K562 (cell line): ENCODE data around the gene ST7. TPM values are rescaled to one million over a fixed set of nuclear protein-coding genes. Genes with fewer than 3 reads are reported as not detected.

Experiments used
- ATAC-seq: fragments of 200-7000 bp; cut with Tn5 transposase; 3 replicates; pipeline ENCODE4 v1.9.1; 2020; ENCODE audit warnings: moderate library complexity
- BruUV-seq: library from RNA; stranded (reverse); fragments of 400-500 nt; replicated peaks from 2 replicates; lab custom pipeline; 2021; lab: Mats Ljungman, UMichigan
- CTCF ChIA-PET: fragments of 300-600 bp; formaldehyde crosslinking; extraction: SDS; loops from one replicate; lab custom pipeline; 2021; ENCODE audit warnings: low intra/inter-chr PET ratio; lab: Yijun Ruan, JAX
- POLR2A ChIA-PET: fragments of 300-600, 350-650 bp; sonication (Branson Sonifier 250); formaldehyde crosslinking; extraction: SDS; loops from one replicate; lab custom pipeline; 2021; ENCODE audit warnings: antibody characterized with exemption, inconsistent platforms; lab: Yijun Ruan, JAX
- DNase-seq, 4 experiments: peaks; one replicate each; pipeline versions ENCODE4 v3.0.0 to v3.0.0-alpha.2; 2011 to 2018; ENCODE audit warnings: low spot score in 3 of 4, mixed read lengths in 3 of 4; ENCODE audit errors: extremely low read depth in 1 of 4
- FAIRE-seq: peaks from 2 replicates; lab custom pipeline; 2011; peaks lifted over from hg19 to GRCh38; lab: Jason Lieb, UNC
- H2AFZ ChIP-seq: 2 replicates; pipeline ENCODE4 v1.6.0; 2011; ENCODE audit warnings: low read depth, low read length, control low read depth, inconsistent platforms
- H3K27ac ChIP-seq: fragments of 200-600 bp; 3 replicates; pipeline ENCODE4 v1.8.0; 2011; ENCODE audit warnings: low read depth, mild to moderate bottlenecking, control low read depth, inconsistent platforms, low read length, moderate library complexity, mixed read lengths; ENCODE audit errors: extremely low read depth
- H3K27me3 ChIP-seq, 2 experiments: fragments of 300-600 bp in 1 of 2; 2 replicates in 1 of 2; 3 replicates in 1 of 2; pipeline versions ENCODE4 v1.6.0 to v1.8.0; 2011; ENCODE audit warnings: inconsistent platforms in 2 of 2, low read length in 2 of 2, mild to moderate bottlenecking in 1 of 2, mixed read lengths in 1 of 2, moderate library complexity in 1 of 2; ENCODE audit not compliant: control insufficient read depth in 2 of 2, insufficient read depth in 2 of 2
- H3K36me3 ChIP-seq: fragments of 300-600 bp; 3 replicates; pipeline ENCODE4 v1.8.0; 2011; ENCODE audit warnings: mild to moderate bottlenecking, low read length, inconsistent platforms; ENCODE audit not compliant: control insufficient read depth, insufficient read depth
- H3K4me1 ChIP-seq, 2 experiments: fragments of 200-600 bp in 1 of 2; replicated peaks in 1 of 2; 2 replicates in 1 of 2; 3 replicates in 1 of 2; pipeline versions ENCODE4 v1.5.1 to v1.8.0; 2011; ENCODE audit warnings: inconsistent platforms in 2 of 2, low read length in 2 of 2, mild to moderate bottlenecking in 1 of 2, mixed read lengths in 1 of 2, moderate library complexity in 1 of 2; ENCODE audit not compliant: control insufficient read depth in 2 of 2, insufficient read depth in 2 of 2
- H3K4me2 ChIP-seq: 2 replicates; pipeline ENCODE4 v1.6.1; 2011; ENCODE audit warnings: low read length, control low read depth, inconsistent platforms, mixed read lengths; ENCODE audit not compliant: insufficient read depth
- H3K4me3 ChIP-seq: fragments of 200-600 bp; sonication (generic), shearing (Covaris generic); 2 replicates; pipeline ENCODE4 v1.5.1; 2016; ENCODE audit warnings: control low read depth, inconsistent platforms
- H3K79me2 ChIP-seq: fragments of 200-600 bp; 3 replicates; pipeline ENCODE4 v1.8.0; 2011; ENCODE audit warnings: low read length, inconsistent platforms; ENCODE audit not compliant: control insufficient read depth, insufficient read depth
- H3K9ac ChIP-seq, 2 experiments: 2 replicates each; pipeline versions ENCODE4 v1.6.0 to v1.6.1; 2011; ENCODE audit warnings: low read depth in 2 of 2, low read length in 2 of 2, control low read depth in 1 of 2, inconsistent platforms in 1 of 2, mild to moderate bottlenecking in 1 of 2, mixed read lengths in 1 of 2; ENCODE audit not compliant: insufficient read depth in 1 of 2
- H3K9me1 ChIP-seq: one replicate; pipeline ENCODE4 v1.6.0; 2011; ENCODE audit warnings: inconsistent platforms, mild to moderate bottlenecking, low read length, moderate library complexity; ENCODE audit not compliant: control insufficient read depth, insufficient read depth
- H3K9me3 ChIP-seq: replicated peaks from 2 replicates; pipeline ENCODE4 v1.5.1; 2011; ENCODE audit warnings: low read depth, low read length, inconsistent platforms; ENCODE audit not compliant: control insufficient read depth, insufficient read depth
- H4K20me1 ChIP-seq: replicated peaks from 2 replicates; pipeline ENCODE4 v1.6.1; 2011; ENCODE audit warnings: low read length, inconsistent platforms, mixed read lengths; ENCODE audit not compliant: control insufficient read depth, insufficient read depth
- CCAR2 ChIP-seq: fragments of 200-400 bp; formaldehyde crosslinking; IDR thresholded peaks from 2 replicates; pipeline ENCODE4 v1.6.1; 2017; ENCODE audit warnings: mild to moderate bottlenecking, low read depth, low read length
- CHD2 ChIP-seq: IDR thresholded peaks from 2 replicates; pipeline ENCODE4 v1.6.1; 2011; ENCODE audit warnings: low read depth, low read length
- CUX1 ChIP-seq: fragments of 200-800 bp; sonication (Bioruptor generic); IDR thresholded peaks from 2 replicates; pipeline ENCODE4 v1.6.1; 2016; ENCODE audit warnings: missing genetic modification characterization, missing compliant biosample characterization
- E2F4 ChIP-seq: sonication (generic); formaldehyde crosslinking; IDR thresholded peaks from 2 replicates; pipeline ENCODE4 v1.8.0; 2022; ENCODE audit warnings: mild to moderate bottlenecking, low read depth, missing genetic modification reagents
- ETS1 ChIP-seq: conservative IDR thresholded peaks from 2 replicates; pipeline ENCODE4 v1.6.1; 2011; ENCODE audit warnings: low read depth, mild to moderate bottlenecking, low read length; ENCODE audit not compliant: control insufficient read depth
- MEIS2 ChIP-seq: fragments of 450-650 bp; IDR thresholded peaks from 2 replicates; pipeline ENCODE4 v1.6.1; 2014; ENCODE audit warnings: mild to moderate bottlenecking; ENCODE audit not compliant: partially characterized antibody
- NFXL1 ChIP-seq: fragments of 450-650 bp; formaldehyde crosslinking; IDR thresholded peaks from 2 replicates; pipeline ENCODE4 v1.4.0; 2021; ENCODE audit warnings: mild to moderate bottlenecking
- OTX1 ChIP-seq: fragments of 450-650 bp; formaldehyde crosslinking; IDR thresholded peaks from 2 replicates; pipeline ENCODE4 v1.4.0; 2022; ENCODE audit warnings: mild to moderate bottlenecking
- SETDB1 ChIP-seq: IDR thresholded peaks from one replicate; pipeline ENCODE4 v1.6.1; 2012; ENCODE audit warnings: low read length, control low read depth, inconsistent platforms
- TCF15 ChIP-seq: fragments of 250-450 bp; sonication (Bioruptor Pico); IDR thresholded peaks from 2 replicates; pipeline ENCODE4 v1.8.0; 2022; ENCODE audit warnings: moderate library complexity, mild to moderate bottlenecking, inconsistent platforms
- ZBTB9 ChIP-seq: fragments of 450-650 bp; formaldehyde crosslinking; IDR thresholded peaks from 2 replicates; pipeline ENCODE4 v1.4.0; 2020; ENCODE audit warnings: mild to moderate bottlenecking, moderate library complexity
- ZNF408 ChIP-seq: fragments of 250-450 bp; sonication (Bioruptor Pico); IDR thresholded peaks from 2 replicates; pipeline ENCODE4 v1.4.0; 2020; ENCODE audit warnings: low read depth, mild to moderate bottlenecking, moderate library complexity
- whole genome bisulfite sequencing: fragments of 100-300 bp; shearing (Covaris generic); methylation state at CpG from one replicate; pipeline ENCODE4 v1.1.6; 2016; ENCODE audit warnings: low coverage, mixed read lengths; ENCODE audit not compliant: insufficient coverage; ENCODE audit errors: missing lambda C conversion rate; 5-methylcytosine and 5-hydroxymethylcytosine counted together
- in situ Hi-C: fragments of 300-500 bp; cut with MboI; formaldehyde crosslinking; loops from 4 replicates; pipeline ENCODE4 v1.15.0; 2018; ENCODE audit warnings: inconsistent platforms, mixed read lengths
- intact Hi-C: fragments of 100-400 bp; cut with micrococcal nuclease; formaldehyde crosslinking; loops from 2 replicates; pipeline ENCODE4 v1.14.2; 2022
- polyA plus RNA-seq, 8 experiments: library from polyadenylated mRNA; depleted of rRNA in 4 of 8; stranded (reverse) in 5 of 8; unstranded in 3 of 8; fragments of >200 nt; fragmentation: Nextera tagmentation in 2 of 8; fragmentation: Illumina TruSeq in 1 of 8; extraction: Ambion mirVana in 2 of 8; extraction: Trizol in 1 of 8; gene quantifications; 2 replicates each; pipeline versions ENCODE4 v1.2.1 to v1.2.3, GENCODE V29; 2011 to 2014; ENCODE audit warnings: inconsistent platforms in 1 of 8, missing spikeins in 1 of 8
- total RNA-seq, 7 experiments: library from RNA; depleted of rRNA in 6 of 7; stranded (reverse); fragments of >200 nt in 6 of 7; fragmentation: Illumina TruSeq in 2 of 7; extraction: Trizol in 2 of 7; gene quantifications; 2 replicates each; pipeline versions ENCODE4 v1.2.1 to v1.2.3, GENCODE V29; 2011 to 2021; ENCODE audit warnings: low replicate concordance in 1 of 7

The ST7 gene
- total and polyA plus RNA-seq, 9 of the 15 experiments (the other 6 are each of a cell fraction or from before 2014, with no cell fraction given), result 23.9 to 56.3 (median 36.9) TPM

GRCh38 chr7:117238937-117239336 is 285.6 kb downstream of the ST7 start (continued):
- TF ChIP-seq ZNF408 (CRISPR knock-in tag), result no peak
- TF ChIP-seq OTX1 (CRISPR knock-in tag), result no peak
- no peak for TF ChIP-seq TCF15 (CRISPR knock-in tag)
- no peak for TF ChIP-seq SETDB1
- TF ChIP-seq MEIS2, result no peak

- Histone ChIP-seq H3K4me3 (no peak overlapping the region), H3K36me3 (no peaks in the 10 kb centered on the region), H3K9ac (no peak overlapping the region), H3K9me1 (no peaks in the 10 kb centered on the region), H3K4me2 (no peak overlapping the region), H2AFZ (no peak overlapping the region), H3K27me3 (peaks cover 0 to 21% of the 10 kb centered on the region in 2 experiments; a peak in 3 of 5 replicates), H3K9me3 (no peaks in the 10 kb centered on the region; the same call in 1 of the 2 replicates), H3K4me1 (no peaks in the 10 kb centered on the region), H3K79me2 (no peaks in the 10 kb centered on the region), H4K20me1 (no peaks in the 10 kb centered on the region), H3K27ac (no peak overlapping the region)
- DNase-seq (no peak), FAIRE-seq (no peak), ATAC-seq (no peak)
- CTCF ChIA-PET, result no interaction called here
- intact Hi-C loops, result no loop called here
- BruUV-seq, result no TSS peak
- in situ Hi-C loops, result no loop called here
- POLR2A ChIA-PET, result interaction anchor here (0.5 to 0.8 kb wide), 2 partner anchors 12 to 77 kb away, joined by 3 read pairs; no protein-coding TSS in a partner anchor
- 0% methylated on average over 4 of the region's 4 CpGs for WGBS
- TF ChIP-seq CHD2 (no peak), E2F4 (no peak), ETS1 (no peak), CCAR2 (no peak), ZBTB9 (CRISPR knock-in tag) (no peak), NFXL1 (CRISPR knock-in tag) (no peak), CUX1 (CRISPR knock-in tag) (no peak)
These were observed 287.8 kb downstream of the ST7 start for GRCh38 chr7:117241088-117241487.
